ENCODE data around the gene GNL2.

The GNL2 gene

DNA sequence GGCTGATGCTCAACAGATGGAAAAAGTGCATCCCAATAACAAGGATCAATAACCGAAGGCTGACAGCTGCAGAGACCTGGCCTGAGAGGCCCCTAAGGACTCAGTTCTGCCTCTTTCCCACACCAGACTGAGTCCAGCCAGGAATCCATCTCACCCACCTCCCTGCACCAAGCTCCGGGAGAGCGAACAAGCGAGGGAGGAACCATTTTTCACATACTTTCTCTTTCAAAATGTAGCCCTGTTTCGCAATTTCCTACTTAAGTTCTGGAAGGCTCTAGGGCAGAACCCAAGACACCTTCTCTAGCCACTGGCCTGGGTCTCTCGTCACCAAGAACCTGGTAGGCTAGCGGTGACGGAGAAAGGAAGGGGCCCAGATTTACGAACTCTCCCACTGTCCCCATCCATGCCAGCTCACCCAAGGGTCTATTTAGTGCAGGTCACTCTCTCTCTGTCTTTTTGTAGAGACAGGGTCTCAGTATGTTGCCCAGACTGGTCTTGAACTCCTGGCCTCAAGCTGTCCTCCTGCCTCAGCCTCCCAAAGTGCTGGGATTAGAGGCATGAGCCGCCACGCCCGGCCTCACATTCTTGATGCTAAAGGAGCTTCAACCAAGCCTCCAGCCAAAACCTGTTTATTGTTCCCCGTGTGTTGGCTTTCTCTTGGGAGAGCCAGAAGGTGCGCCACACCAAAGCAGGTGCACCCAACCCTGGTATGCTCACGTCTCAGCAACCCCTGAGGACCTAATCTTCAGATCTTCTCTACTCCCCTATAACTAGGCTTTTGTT, 10.9 kb upstream of the GNL2 start:
- no peak overlapping the region for H3K27ac ChIP-seq
- TF ChIP-seq CTCF (conservative IDR thresholded peaks at IDR 0.05), result no peak

GRCh38 chr1:37605806-37606474, 10.2 kb upstream of the GNL2 start:
- TF ChIP-seq CTCF (conservative IDR thresholded peaks at IDR 0.05), result no peak
- no peak overlapping the region for H3K27ac ChIP-seq

DNA sequence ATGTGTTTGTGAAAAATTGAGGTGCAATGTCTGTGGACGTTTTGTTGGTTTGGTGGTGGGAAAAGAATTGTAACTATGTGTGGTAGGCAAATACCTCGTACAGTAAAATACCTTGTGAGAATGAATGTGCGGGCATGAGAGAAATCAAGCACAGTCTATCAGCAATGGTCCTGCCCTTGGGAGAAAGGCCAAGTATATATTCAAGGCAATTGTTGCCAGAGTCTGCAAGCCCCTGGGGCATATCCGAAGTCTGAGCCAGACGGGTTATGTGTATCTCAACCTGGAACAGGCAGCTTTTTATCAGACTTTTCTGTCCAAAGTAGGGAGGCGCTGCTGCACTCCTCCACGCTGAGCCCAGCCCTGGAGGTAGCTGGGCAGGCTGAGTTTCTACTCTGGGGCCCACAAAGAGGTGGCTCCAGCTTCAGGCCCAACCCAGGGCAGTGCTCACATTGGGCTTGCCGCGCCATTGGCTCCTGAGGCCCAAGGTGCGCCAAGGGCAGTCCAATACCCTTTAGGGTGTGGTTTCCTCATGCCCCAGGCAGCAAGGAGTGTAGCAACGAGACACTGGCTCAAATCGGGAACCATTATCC, 9.4 kb upstream of the GNL2 start:
- no peak for TF ChIP-seq CTCF (conservative IDR thresholded peaks at IDR 0.05)
- H3K27ac ChIP-seq, result no peak overlapping the region

GRCh38 chr1:37602750-37603694, 7.3 kb upstream of the GNL2 start:
- peak; percentile 80 for TF ChIP-seq CTCF (conservative IDR thresholded peaks at IDR 0.05)
- no peak overlapping the region for H3K27ac ChIP-seq

- TF ChIP-seq CTCF (conservative IDR thresholded peaks at IDR 0.05), result no peak
- H3K27ac ChIP-seq, result no peak overlapping the region
Observed at GRCh38 chr1:37601441-37601840, 5.7 kb upstream of the GNL2 start.

DNA sequence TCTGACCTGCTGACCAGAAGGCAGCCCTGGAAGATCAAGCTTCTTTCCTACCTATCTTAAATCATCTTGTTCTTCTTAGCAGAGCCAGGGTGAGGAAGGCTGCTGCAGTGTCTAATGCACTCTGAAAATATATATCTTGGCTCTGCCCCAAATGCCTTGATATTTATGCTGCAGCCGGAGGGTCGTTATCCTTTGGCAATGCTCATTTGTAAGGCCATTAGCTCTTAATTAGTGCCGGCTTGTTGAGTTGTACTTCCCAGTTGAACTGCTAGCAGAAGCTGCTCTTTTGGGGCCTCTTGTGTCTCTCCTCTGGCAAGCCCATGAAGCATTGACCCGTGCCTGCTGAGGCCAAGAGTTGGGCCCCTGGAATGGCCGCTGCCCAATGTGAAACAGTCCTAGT, 4.2 kb upstream of the GNL2 start:
- no peak overlapping the region for H3K27ac ChIP-seq
- no peak for TF ChIP-seq CTCF (conservative IDR thresholded peaks at IDR 0.05)
